ENCODE data around the gene ELAVL2.

Gene ELAVL2

GRCh38 chr9:23658376-23659258 is 167.4 kb downstream of the ELAVL2 start:
- no peak for DNase-seq

- DNase-seq = no peak
Observed at GRCh38 chr9:23651051-23651450, 175.0 kb downstream of the ELAVL2 start.

GRCh38 chr9:23648651-23649050 is 177.4 kb downstream of the ELAVL2 start:
- no peak for DNase-seq

DNA sequence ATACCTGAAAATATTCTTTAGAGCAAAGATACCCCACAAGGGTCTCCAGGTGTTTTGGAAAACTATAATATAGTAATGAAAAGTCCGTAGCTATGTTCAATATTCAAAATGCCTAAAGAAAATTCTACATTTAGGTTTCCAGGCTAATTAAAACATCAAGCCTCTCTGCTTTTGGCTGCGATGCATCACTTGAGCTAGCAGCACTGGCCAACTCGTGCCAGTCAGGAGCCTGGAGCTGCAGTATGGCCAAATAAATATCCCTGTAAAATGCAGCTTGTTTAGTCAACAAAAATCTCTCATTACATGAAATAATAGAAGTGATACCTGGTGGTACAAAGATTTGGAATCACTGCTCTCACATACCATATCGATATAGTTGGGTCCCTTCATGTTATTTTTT is 181.1 kb downstream of the ELAVL2 start:
- DNase-seq = no peak

DNA sequence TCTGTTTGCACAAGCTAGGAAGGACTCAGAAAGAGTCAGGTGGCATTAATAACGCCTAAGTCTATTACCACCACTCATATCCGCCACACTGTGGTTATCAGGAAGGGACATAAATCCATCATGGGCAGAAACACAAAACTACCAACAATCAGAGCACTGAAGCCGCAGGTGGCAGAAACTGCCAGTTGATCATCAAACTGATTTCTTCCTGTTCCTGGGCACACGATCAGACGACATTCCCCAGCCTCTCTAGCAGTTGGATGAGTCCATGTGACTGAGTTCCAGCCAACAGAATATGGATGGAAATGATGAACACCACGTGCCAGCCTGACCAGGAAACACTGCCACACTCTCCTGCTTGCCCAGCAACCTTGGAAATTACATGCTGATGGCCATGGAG is 181.7 kb downstream of the ELAVL2 start:
- no peak for DNase-seq

DNA sequence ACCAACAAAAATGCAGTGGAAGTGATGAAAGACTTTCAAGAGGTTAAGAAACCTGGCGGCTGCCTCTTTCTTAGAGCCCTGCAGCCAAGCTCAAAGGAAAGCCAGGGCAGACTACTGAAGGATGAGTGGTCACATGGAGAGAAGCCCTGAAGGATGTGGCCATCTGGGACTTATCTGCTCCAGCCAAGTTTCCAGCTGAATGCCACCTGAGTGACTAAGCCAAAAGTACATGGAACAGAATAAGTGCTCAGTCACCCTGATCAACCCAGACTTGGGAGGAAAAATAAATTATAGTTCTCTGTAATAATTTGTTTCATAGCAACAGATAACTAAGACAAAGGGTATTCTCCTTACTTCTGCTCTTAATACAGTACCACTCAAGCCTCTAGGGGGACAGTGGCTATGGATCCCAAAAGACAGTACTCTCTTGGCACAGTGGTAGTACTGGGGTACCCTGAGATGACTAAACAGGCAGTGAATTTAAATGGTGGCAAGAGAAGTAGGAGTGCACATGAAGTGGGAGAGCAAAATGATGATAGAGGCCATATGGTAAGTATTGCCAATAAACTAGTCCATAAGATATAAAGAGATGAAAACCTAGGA is 182.3 kb downstream of the ELAVL2 start:
- no peak for DNase-seq

Data from EL (cell line).